ENCODE data around the gene GORASP1. TPM values are rescaled to one million over a fixed set of nuclear protein-coding genes. Genes with fewer than 3 reads are reported as not detected.
A peak's percentile ranks its signal among the peaks of the same experiment; 100 is the strongest.

Gene GORASP1
- total and polyA plus RNA-seq, 2 experiments from 2014 or later: 10.3 to 38.3 TPM

DNA sequence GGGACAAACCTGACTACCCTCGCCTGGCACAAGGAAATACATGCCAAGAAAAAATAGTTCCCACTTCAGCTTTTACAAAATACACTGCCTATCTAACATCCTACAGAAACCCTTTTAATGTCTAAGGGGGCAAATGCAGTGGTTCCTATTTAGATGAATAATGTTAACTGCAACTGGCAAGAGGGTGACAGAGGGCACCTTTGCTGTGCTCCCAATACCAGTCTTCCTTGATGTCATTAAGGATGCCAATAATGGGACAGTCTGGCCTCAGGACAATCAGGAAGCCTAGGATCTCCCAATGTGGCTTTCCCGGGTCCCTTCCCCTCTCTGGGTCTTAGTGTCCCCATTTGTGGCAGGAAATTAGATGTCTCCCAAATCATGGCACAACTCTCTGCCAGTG, 32.0 kb upstream of the GORASP1 start (continued):
- TF ChIP-seq, protein P1, sequence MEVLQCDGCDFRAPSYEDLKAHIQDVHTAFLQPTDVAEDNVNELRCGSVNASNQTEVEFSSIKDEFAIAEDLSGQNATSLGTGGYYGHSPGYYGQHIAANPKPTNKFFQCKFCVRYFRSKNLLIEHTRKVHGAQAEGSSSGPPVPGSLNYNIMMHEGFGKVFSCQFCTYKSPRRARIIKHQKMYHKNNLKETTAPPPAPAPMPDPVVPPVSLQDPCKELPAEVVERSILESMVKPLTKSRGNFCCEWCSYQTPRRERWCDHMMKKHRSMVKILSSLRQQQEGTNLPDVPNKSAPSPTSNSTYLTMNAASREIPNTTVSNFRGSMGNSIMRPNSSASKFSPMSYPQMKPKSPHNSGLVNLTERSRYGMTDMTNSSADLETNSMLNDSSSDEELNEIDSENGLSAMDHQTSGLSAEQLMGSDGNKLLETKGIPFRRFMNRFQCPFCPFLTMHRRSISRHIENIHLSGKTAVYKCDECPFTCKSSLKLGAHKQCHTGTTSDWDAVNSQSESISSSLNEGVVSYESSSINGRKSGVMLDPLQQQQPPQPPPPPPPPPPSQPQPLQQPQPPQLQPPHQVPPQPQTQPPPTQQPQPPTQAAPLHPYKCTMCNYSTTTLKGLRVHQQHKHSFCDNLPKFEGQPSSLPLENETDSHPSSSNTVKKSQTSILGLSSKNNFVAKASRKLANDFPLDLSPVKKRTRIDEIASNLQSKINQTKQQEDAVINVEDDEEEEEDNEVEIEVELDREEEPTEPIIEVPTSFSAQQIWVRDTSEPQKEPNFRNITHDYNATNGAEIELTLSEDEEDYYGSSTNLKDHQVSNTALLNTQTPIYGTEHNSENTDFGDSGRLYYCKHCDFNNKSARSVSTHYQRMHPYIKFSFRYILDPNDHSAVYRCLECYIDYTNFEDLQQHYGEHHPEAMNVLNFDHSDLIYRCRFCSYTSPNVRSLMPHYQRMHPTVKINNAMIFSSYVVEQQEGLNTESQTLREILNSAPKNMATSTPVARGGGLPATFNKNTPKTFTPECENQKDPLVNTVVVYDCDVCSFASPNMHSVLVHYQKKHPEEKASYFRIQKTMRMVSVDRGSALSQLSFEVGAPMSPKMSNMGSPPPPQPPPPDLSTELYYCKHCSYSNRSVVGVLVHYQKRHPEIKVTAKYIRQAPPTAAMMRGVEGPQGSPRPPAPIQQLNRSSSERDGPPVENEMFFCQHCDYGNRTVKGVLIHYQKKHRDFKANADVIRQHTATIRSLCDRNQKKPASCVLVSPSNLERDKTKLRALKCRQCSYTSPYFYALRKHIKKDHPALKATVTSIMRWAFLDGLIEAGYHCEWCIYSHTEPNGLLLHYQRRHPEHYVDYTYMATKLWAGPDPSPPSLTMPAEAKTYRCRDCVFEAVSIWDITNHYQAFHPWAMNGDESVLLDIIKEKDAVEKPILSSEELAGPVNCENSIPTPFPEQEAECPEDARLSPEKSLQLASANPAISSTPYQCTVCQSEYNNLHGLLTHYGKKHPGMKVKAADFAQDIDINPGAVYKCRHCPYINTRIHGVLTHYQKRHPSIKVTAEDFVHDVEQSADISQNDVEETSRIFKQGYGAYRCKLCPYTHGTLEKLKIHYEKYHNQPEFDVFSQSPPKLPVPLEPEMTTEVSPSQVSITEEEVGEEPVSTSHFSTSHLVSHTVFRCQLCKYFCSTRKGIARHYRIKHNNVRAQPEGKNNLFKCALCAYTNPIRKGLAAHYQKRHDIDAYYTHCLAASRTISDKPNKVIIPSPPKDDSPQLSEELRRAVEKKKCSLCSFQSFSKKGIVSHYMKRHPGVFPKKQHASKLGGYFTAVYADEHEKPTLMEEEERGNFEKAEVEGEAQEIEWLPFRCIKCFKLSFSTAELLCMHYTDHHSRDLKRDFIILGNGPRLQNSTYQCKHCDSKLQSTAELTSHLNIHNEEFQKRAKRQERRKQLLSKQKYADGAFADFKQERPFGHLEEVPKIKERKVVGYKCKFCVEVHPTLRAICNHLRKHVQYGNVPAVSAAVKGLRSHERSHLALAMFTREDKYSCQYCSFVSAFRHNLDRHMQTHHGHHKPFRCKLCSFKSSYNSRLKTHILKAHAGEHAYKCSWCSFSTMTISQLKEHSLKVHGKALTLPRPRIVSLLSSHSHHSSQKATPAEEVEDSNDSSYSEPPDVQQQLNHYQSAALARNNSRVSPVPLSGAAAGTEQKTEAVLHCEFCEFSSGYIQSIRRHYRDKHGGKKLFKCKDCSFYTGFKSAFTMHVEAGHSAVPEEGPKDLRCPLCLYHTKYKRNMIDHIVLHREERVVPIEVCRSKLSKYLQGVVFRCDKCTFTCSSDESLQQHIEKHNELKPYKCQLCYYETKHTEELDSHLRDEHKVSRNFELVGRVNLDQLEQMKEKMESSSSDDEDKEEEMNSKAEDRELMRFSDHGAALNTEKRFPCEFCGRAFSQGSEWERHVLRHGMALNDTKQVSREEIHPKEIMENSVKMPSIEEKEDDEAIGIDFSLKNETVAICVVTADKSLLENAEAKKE (CRISPR knock-in tag; IDR thresholded peaks at IDR 0.05): no peak
- TF ChIP-seq NANOG (IDR thresholded peaks at IDR 0.05; ENCODE audit: borderline replicate concordance) (no peak), ZNF331 (CRISPR knock-in tag; IDR thresholded peaks at IDR 0.05; ENCODE audit: low read depth) (no peak)
- TF ChIP-seq, protein P2, sequence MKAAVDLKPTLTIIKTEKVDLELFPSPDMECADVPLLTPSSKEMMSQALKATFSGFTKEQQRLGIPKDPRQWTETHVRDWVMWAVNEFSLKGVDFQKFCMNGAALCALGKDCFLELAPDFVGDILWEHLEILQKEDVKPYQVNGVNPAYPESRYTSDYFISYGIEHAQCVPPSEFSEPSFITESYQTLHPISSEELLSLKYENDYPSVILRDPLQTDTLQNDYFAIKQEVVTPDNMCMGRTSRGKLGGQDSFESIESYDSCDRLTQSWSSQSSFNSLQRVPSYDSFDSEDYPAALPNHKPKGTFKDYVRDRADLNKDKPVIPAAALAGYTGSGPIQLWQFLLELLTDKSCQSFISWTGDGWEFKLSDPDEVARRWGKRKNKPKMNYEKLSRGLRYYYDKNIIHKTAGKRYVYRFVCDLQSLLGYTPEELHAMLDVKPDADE (IDR thresholded peaks at IDR 0.05): no peak

DNA sequence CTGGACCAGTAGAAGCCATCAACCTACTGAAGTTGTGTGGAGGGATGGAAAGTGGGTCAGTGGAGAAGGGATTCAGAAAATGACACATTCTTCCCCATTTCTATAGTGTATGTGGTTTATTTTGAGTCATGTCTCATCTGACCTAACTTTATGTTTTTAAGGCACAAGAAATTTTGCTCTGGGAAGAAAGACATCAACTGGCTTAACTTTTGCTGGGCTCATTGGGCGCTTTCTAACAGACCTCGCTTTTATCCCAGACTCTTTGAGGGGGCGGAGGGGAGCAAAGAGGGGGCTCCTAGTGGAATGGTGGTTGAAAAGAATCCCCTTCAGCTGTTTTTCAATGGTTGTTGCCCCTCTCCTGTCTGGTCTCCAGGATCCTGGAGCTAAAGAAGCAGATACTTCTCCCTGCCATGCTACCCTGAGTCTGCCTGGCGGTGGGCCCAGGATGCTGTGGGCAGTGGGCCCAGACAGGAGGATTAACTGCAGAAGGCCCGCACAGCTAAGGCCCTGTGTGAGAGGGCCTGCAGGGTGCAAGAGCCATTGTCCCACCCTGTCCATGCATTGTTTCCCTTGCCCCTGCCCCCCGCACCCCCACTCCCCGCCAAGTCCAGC, 31.5 kb upstream of the GORASP1 start:
- H3K9me2 ChIP-seq (ENCODE audit: insufficient read depth): no peaks in the 10 kb centered on the region
- DNase-seq (ENCODE audit: low spot score) (no peak), ATAC-seq (0 out of 3 replicates have a peak, but pooled peaks have one; percentile 11)
- Mint-ChIP-seq H3K4me1 (peaks cover 4% of the 10 kb centered on the region; the same call in 2 of the 3 replicates), H3K9me3 (no peaks in the 10 kb centered on the region), H3K27ac (no peak overlapping the region), H3K36me3 (ENCODE audit: low read depth) (peaks cover 16% of the 10 kb centered on the region), H3K27me3 (ENCODE audit: insufficient read depth, low read depth, poor library complexity) (peaks cover 4% of the 10 kb centered on the region), H3K4me3 (no peak overlapping the region)
- H3K27ac ChIP-seq (ENCODE audit: low read depth): no peak overlapping the region
- H4K20me1 ChIP-seq (replicated peaks; ENCODE audit: insufficient read depth): no peaks in the 10 kb centered on the region; the same call in 1 of the 2 replicates
- H3K79me2 ChIP-seq (replicated peaks; ENCODE audit: insufficient read depth): no peaks in the 10 kb centered on the region
- no peak overlapping the region for H3K4me2 ChIP-seq
- H3K4me1 ChIP-seq (ENCODE audit: insufficient read depth): no peaks in the 10 kb centered on the region
- peaks cover 5% of the 10 kb centered on the region; the same call in 1 of the 2 replicates for H3K36me3 ChIP-seq (ENCODE audit: insufficient read depth)
- no peaks in the 10 kb centered on the region for H3K27me3 ChIP-seq (ENCODE audit: insufficient read depth)
- H2AFZ ChIP-seq: no peak overlapping the region
- H3F3A ChIP-seq (replicated peaks; ENCODE audit: low read depth): no peaks in the 10 kb centered on the region
- H3K4me3 ChIP-seq: no peak overlapping the region
- TF ChIP-seq EZH2phosphoT487 (IDR thresholded peaks at IDR 0.05; ENCODE audit: unreplicated experiment) (no peak), EZH2 (IDR thresholded peaks at IDR 0.05; ENCODE audit: low read depth, unreplicated experiment) (no peak), ZNF331 (CRISPR knock-in tag; IDR thresholded peaks at IDR 0.05; ENCODE audit: low read depth) (no peak), STAT1 (IDR thresholded peaks at IDR 0.05; ENCODE audit: unreplicated experiment) (no peak), CREB1 (CRISPR knock-in tag; IDR thresholded peaks at IDR 0.05; ENCODE audit: low read depth) (no peak)
- TF ChIP-seq, protein P1 (CRISPR knock-in tag; IDR thresholded peaks at IDR 0.05): no peak
